Motor neuron (in vitro differentiated cells): ENCODE measurements around the gene RIF1. TPM values are rescaled to one million over a fixed set of nuclear protein-coding genes. Genes with fewer than 3 reads are reported as not detected.

ENCODE experiments used
- ATAC-seq, 8 experiments: fragments of 200-7000 bp; cut with Tn5 transposase; replicated peaks in 6 of 8; 2 replicates each; pipeline ENCODE4 v1.8.0; 2021; ENCODE audit warnings: mild to moderate bottlenecking in 8 of 8, moderate library complexity in 8 of 8
- H3K27ac ChIP-seq, 2 donors: fragments of 250-450 bp; sonication (Bioruptor Pico); 2 replicates each; pipeline ENCODE4 v1.9.0; 2021; ENCODE audit warnings: antibody characterized with exemption in 2 of 2, mild to moderate bottlenecking in 2 of 2, moderate library complexity in 1 of 2
- H3K4me1 ChIP-seq, 2 donors: fragments of 250-450 bp; sonication (Bioruptor Pico); replicated peaks in 1 of 2; 2 replicates each; pipeline ENCODE4 v1.6.1; 2021; ENCODE audit warnings: antibody characterized with exemption in 2 of 2, mild to moderate bottlenecking in 2 of 2, moderate library complexity in 1 of 2
- H3K4me3 ChIP-seq, 5 donors: fragments of 250-450 bp; sonication (Bioruptor Pico); 2 replicates each; pipeline ENCODE4 v1.9.0; 2021; ENCODE audit warnings: antibody characterized with exemption in 5 of 5, mild to moderate bottlenecking in 5 of 5, moderate library complexity in 4 of 5
- WGBS, 10 experiments: fragments of 450-650 bp; shearing (Covaris generic); methylation state at CpG; one replicate each; pipeline ENCODE4 v1.0.0; 2022; 5-methylcytosine and 5-hydroxymethylcytosine counted together
- in situ Hi-C, 9 experiments: fragments of 400-800 bp; cut with MboI; loops; one replicate each; pipeline ENCODE4 v1.15.0; 2021; ENCODE audit warnings: low sequenced_read_pairs in 9 of 9, low pct_unique_long_range_greater_than_20kb in 2 of 9; ENCODE audit not compliant: unreplicated experiment in 9 of 9
- total RNA-seq, 8 experiments: library from RNA; unstranded; fragments of 300-600 nt; gene quantifications; 2 replicates each; pipeline versions ENCODE4 v1.2.3 to v1.2.4, GENCODE V29; 2022

RIF1 gene
- total RNA-seq, 8 experiments from 2014 or later: 19.7 to 65.3 (median 29.2) TPM

DNA sequence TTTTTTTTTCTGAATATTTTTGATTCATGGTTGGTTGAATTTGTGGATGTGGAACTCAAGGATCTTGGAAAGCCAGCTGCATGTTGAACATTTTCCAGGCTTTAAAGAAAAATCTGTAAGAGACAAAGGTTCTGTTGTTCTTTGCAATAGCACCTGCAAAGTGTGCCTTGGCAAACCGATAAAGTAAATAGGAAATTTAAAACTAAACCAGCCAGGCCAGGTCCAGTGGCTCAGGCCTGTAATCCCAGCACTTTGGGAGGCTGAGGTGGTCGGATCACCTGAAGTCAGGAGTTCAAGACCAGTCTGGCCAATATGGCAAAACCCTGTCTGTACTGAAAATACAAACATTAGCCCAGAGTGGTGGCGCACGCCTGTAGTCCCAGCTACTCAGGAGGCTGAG is 74.4 kb downstream of the RIF1 start:
- in situ Hi-C loops: no loop called here
- no peaks in the 10 kb centered on the region for H3K4me1 ChIP-seq
- no peak for ATAC-seq
- no peak overlapping the region for H3K27ac ChIP-seq
- no peak overlapping the region for H3K4me3 ChIP-seq
- 83 to 100% (median 97%) methylated on average over 1 to 3 of the region's 4 CpGs; no CpG with 5 or more reads in 2 of the 10 experiments for WGBS, 10 experiments

DNA sequence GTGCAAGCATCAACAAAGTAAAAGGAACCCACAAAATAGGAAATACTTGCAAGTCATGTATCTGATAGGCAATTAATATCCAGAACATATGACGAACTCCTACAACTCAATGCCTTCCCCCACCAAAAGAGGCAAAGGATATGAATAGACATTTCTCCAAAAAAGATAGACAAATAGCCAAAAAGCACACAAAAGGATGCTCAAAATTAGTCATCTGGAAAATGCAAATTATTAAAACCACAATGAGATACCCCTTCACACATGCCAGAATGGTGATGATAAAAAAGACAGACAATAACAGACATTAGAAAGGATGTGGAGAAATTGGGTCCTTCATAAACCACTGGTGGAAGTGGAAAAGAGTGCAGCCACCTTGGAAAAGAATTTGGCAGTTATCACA is 76.4 kb downstream of the RIF1 start:
- H3K4me1 ChIP-seq: no peaks in the 10 kb centered on the region
- 80 to 100% (median 100%) methylated on average over 1 of the region's 1 CpG; no CpG with 5 or more reads in 1 of the 10 experiments for WGBS, 10 experiments
- in situ Hi-C loops: no loop called here
- no peak overlapping the region for H3K27ac ChIP-seq
- no peak for ATAC-seq
- H3K4me3 ChIP-seq: no peak overlapping the region

DNA sequence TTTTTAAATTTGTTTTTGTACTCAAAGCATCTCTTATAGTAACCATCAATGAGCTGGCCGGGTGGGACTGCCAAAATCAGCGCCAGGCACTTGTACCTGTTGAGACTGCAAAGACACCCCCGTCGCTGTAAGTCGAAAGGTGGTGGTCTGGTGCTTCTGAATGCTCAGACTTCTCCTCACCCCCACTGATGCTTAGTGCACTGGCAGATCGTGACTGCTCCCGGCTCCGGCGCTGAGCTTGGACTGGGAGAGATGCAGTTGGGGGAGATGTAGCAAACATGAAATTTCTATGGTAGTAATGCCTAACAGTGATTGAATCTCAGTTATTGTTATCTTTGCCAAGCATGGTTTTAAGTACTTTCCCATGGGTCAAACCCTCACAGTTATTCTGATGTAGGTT is 80.6 kb downstream of the RIF1 start:
- in situ Hi-C loops: no loop called here

DNA sequence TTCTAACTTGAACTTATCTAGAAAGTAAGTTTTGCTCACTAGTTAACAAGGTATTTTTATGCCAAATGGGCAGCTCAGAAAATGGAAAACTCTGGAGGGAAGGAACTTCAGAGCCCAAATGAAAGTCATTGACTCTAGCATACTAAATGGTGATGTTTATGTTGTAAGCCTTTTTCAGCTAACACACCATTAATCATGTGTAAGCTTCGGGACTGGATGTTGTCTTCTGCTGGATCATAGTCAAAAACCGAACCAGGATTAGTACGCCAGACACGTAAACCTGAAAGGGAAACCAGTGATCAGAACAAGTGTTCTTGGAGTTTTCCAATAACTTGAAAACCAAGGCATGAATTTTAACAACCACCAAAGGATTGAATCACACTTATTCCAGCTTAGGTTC is 81.8 kb downstream of the RIF1 start:
- no peak for ATAC-seq
- Histone ChIP-seq H3K27ac (no peak overlapping the region), H3K4me1 (no peaks in the 10 kb centered on the region), H3K4me3 (no peak overlapping the region)
- WGBS, 10 experiments: 80 to 100% (median 86%) methylated on average over 1 to 4 of the region's 4 CpGs
- in situ Hi-C loops: no loop called here

More for the DNA sequence above, 80.6 kb downstream of the RIF1 start:
- no peak overlapping the region for H3K27ac ChIP-seq
- ATAC-seq: no peak
- no peaks in the 10 kb centered on the region for H3K4me1 ChIP-seq
- 94 to 100% (median 100%) methylated on average over 1 to 9 of the region's 9 CpGs; no CpG with 5 or more reads in 3 of the 10 experiments for WGBS, 10 experiments
- H3K4me3 ChIP-seq: no peak overlapping the region

DNA sequence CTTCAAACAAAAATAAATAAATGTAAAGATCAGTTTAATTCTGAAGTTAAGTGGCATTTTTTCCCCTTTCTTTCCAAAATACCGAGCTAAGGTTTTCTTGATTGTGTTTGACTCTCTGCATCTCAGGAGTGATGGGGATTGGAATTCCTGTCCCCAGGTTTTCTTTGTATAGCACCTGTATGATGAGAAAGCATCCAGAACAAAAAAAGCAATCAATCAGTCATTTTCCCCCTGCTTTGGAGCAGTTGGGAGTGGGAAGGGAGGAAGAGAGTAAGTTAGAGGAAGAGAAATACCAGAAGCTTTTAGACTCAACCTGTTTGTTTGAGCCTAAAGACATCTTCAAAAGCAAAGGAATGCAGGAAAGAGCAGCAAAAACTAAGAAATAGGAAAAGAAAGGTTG is 88.5 kb downstream of the RIF1 start:
- in situ Hi-C loops: no loop called here
- WGBS, 10 experiments: 50 to 100% (median 88%) methylated on average over 1 of the region's 1 CpG
- H3K27ac ChIP-seq: no peak overlapping the region
- no peaks in the 10 kb centered on the region for H3K4me1 ChIP-seq
- no peak overlapping the region for H3K4me3 ChIP-seq
- ATAC-seq: no peak

DNA sequence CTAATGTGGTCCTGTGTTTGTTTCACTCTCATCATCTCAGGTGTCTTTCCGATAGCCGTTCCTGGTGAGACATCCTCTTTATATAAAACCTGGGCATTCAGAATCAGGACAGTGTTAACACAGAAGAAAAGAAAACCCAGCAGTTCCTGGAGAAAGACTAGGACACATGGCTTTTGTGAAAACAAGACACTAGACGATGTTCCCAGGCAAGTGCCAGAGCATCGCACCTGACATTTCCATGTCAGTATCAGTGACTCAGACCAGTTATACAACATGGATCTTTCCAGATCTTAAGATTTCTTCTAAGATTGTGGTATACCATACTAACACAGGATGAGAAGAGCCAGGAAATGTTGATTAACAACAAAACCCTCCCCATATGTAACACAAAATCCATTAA is 96.5 kb downstream of the RIF1 start:
- WGBS, 10 experiments: 74 to 100% (median 99%) methylated on average over 1 to 4 of the region's 4 CpGs; no CpG with 5 or more reads in 2 of the 10 experiments
- ATAC-seq: no peak
- in situ Hi-C loops: no loop called here
- no peak overlapping the region for H3K27ac ChIP-seq
- H3K4me3 ChIP-seq: no peak overlapping the region
- H3K4me1 ChIP-seq: no peaks in the 10 kb centered on the region

DNA sequence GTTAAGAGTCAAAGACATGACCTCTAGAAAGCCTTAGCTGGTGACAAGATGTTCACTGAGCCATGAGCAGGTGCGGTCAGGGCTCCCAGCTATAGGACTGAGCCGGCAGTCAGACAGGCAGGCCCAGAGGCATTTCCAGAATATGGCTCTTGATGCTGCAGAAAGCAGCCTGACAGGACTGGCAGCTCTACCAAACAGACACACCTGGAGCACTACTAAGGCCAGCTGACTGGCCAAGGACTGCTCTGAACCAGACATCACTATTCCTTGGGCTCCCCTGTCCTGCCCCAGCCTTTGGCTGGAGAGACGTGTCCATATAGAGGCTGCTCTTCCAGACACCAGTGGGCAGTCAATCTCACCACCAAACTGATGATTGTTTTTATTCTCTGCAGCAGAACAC is 98.8 kb downstream of the RIF1 start:
- WGBS, 10 experiments: 83 to 100% (median 96%) methylated on average over 1 to 2 of the region's 3 CpGs; no CpG with 5 or more reads in 6 of the 10 experiments
- Histone ChIP-seq H3K27ac (no peak overlapping the region), H3K4me3 (no peak overlapping the region), H3K4me1 (no peaks in the 10 kb centered on the region)
- ATAC-seq: no peak
- in situ Hi-C loops: no loop called here

DNA sequence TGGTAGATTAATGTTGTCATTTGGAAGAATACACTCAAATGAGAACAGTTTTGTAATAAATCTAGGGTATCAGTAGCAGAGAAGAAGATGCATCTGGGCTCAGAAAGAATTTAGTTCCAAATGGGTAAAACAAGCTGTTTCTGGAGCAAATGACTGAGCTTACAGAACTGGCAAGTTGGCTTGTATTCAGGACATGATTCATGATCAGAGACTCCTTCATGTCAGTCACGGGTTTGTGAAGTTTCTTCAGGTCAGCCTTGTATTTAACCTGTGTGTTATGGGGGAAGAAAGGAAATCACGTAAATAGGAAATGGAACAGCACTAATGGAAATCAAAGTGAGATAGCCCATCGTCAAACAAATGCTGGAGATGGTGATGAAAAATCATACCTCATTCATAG is 109.1 kb downstream of the RIF1 start:
- Histone ChIP-seq H3K27ac (no peak overlapping the region), H3K4me1 (peaks cover 0 to 3% of the 10 kb centered on the region in 2 donors), H3K4me3 (no peak overlapping the region)
- in situ Hi-C loops: no loop called here
- 75 to 100% (median 93%) methylated on average over 1 to 3 of the region's 3 CpGs; no CpG with 5 or more reads in 1 of the 10 experiments for WGBS, 10 experiments
- ATAC-seq: no peak

DNA sequence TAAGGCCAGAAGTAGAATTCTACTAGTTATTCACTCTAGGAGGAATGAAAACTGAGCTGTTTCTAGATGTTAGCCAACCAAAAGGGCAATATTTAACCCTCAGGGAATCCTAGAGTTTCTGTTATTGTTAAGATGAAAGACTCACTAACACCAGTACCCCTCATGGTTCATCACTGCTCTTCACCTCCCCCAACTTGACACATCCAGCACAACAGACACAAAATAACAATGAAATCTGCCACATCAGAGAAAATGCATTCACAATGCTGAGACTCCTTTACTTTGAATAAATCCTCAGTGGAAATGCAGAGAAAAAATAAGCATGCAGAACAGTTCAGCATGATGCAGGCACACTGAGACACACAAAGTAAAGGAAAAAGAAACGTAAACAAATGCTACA is 111.3 kb downstream of the RIF1 start:
- in situ Hi-C loops: no loop called here
- Histone ChIP-seq H3K4me3 (no peak overlapping the region), H3K4me1 (peaks cover 0 to 3% of the 10 kb centered on the region in 2 donors), H3K27ac (no peak overlapping the region)
- ATAC-seq: peak in 3 of 8 experiments; percentile 13 to 27 (median 24)
- WGBS, 10 experiments: 40 to 83% (median 60%) methylated on average over 1 of the region's 1 CpG; no CpG with 5 or more reads in 3 of the 10 experiments

DNA sequence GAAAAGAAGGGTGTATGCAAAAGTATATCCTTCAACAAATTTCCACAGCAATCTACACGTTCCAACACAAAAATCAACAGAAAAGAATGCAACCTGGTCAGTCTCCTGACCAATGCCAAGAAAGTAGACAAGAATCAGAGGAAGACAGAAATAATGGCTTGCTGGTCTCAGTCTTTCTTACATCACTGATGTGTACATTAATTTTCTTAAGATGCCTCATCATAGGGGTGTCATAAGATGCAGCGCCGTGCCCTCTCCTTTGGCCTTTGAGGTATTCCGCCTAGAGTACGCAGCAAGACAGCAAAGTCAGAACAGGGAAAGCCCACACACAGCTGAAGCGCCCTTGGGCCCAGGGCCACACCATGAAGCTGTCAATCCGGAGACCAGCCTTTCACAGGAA is 112.9 kb downstream of the RIF1 start:
- Histone ChIP-seq H3K4me3 (no peak overlapping the region), H3K27ac (no peak overlapping the region), H3K4me1 (peaks cover 0 to 3% of the 10 kb centered on the region in 2 donors)
- ATAC-seq: no peak
- 73 to 100% (median 90%) methylated on average over 1 to 7 of the region's 7 CpGs for WGBS, 10 experiments
- in situ Hi-C loops: no loop called here

DNA sequence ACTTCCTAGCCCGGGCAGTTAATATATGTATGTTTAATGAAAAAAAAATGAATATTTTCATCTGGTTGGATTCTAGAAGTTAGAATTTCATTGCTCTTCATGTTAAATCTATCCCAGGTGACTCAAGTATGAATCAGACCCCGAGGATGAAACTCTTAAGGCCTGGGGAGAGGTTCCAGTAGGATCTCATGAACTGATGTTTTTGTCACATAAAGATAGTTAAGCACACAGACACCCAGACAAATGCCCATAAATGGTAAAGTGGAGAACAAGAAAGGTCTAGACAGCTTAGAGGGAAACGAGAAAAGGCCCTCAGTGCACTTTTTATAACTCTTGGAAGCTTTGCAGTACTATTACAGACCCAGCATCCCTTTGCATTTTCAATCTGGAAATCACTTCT is 114.1 kb downstream of the RIF1 start:
- ATAC-seq: peak in 1 of 8 experiments; percentile 53
- Histone ChIP-seq H3K27ac (no peak overlapping the region), H3K4me1 (peaks cover 0 to 3% of the 10 kb centered on the region in 2 donors), H3K4me3 (no peak overlapping the region)
- WGBS, 10 experiments: 0 to 100% (median 84%) methylated on average over 1 to 3 of the region's 3 CpGs
- in situ Hi-C loops: no loop called here

DNA sequence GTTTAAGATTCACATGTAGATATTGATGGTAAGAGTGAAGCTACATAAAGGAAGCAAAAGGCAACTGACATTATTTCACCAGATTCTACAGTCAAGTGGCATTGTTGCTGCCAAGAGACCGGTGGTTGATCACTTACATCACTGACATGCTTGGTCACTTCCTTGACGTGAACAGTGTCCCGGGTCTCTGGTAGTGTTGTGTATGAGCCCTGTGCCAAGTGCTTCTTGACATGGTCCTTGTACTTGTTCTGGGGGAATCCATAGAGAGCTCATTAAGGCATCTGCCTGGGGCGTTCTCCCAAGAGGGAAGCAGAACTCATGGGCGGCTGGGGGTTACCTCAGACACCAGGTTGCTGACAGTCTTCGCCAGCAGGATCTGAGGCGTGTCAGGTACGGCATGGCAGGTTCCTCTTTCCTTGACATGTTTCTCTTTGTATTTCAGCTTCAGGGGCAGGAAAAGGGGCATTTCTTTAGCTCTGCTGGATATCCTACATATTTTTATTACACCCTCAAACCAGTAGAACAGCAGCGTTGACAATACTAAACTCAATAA is 116.2 kb downstream of the RIF1 start:
- no peak overlapping the region for H3K4me3 ChIP-seq
- in situ Hi-C loops: no loop called here
- 60 to 100% (median 97%) methylated on average over 1 to 6 of the region's 9 CpGs; no CpG with 5 or more reads in 1 of the 10 experiments for WGBS, 10 experiments
- ATAC-seq: no peak
- H3K27ac ChIP-seq: no peak overlapping the region
- H3K4me1 ChIP-seq: peaks cover 0 to 3% of the 10 kb centered on the region in 2 donors

DNA sequence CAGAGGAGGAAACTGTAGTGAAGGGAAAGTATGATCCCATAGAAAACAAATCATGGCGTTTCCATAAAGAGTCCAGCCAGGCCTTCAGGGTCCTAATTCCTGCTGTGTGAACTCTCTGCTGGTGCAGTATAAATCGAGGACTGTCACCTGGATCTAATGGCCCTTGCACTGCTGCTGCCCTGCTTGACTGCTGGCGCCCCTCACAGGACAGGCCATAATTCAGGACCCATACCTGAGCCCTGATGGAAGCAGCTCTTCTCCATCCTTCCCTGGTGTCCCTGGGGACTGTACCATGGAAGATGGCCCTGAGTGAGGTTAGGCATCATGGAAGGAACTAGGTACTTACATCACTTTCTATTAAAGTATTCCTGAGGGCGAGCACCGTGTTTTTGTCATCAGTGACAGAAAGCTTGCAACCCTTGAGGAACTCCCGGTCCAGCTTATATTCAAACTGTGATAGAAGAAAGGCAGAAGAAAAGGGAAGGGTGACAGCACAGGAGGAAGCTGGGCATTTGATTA is 116.9 kb downstream of the RIF1 start:
- ATAC-seq: no peak
- WGBS, 10 experiments: 48 to 97% (median 91%) methylated on average over 1 to 5 of the region's 6 CpGs; no CpG with 5 or more reads in 3 of the 10 experiments
- no peaks in the 10 kb centered on the region for H3K4me1 ChIP-seq
- in situ Hi-C loops: no loop called here
- no peak overlapping the region for H3K4me3 ChIP-seq
- H3K27ac ChIP-seq: no peak overlapping the region
